Loucy (cell line): Measurements from ENCODE around the gene LUC7L3.

Experiments
- H2AFZ ChIP-seq: fragments of 200-600 bp; sonication (generic); 2 replicates; pipeline ENCODE4 v1.6.0; 2016; ENCODE audit warnings: antibody characterized with exemption, mild to moderate bottlenecking, low read length, moderate library complexity
- H3F3A ChIP-seq: fragments of 200-600 bp; 2 replicates; pipeline ENCODE4 v1.6.0; 2016; ENCODE audit warnings: antibody characterized with exemption, low read depth, mild to moderate bottlenecking
- H3K27me3 ChIP-seq: fragments of 200-600 bp; sonication (generic); 2 replicates; pipeline ENCODE4 v1.6.1; 2014; ENCODE audit warnings: low read length, mild to moderate bottlenecking; ENCODE audit not compliant: insufficient read depth, poor library complexity, severe bottlenecking
- H3K36me3 ChIP-seq: fragments of 200-600 bp; sonication (generic); 2 replicates; pipeline ENCODE4 v1.6.1; 2016; ENCODE audit warnings: low read length; ENCODE audit not compliant: insufficient read depth
- H3K4me1 ChIP-seq: fragments of 200-600 bp; sonication (generic); 2 replicates; pipeline ENCODE4 v1.5.1; 2014; ENCODE audit warnings: low read length, mild to moderate bottlenecking; ENCODE audit not compliant: insufficient read depth, poor library complexity, severe bottlenecking
- H3K4me2 ChIP-seq: fragments of 200-600 bp; sonication (generic); 2 replicates; pipeline ENCODE4 v1.6.0; 2014; ENCODE audit warnings: antibody characterized with exemption, low read length, low read depth, mild to moderate bottlenecking; ENCODE audit not compliant: poor library complexity, severe bottlenecking
- H3K4me3 ChIP-seq: fragments of 200-600 bp; sonication (generic); 2 replicates; pipeline ENCODE4 v1.5.1; 2014; ENCODE audit warnings: low read length, mild to moderate bottlenecking, mixed read lengths; ENCODE audit not compliant: poor library complexity, severe bottlenecking
- H3K79me2 ChIP-seq: fragments of 200-600 bp; sonication (generic); 2 replicates; pipeline ENCODE4 v1.6.1; 2014; ENCODE audit warnings: low read length; ENCODE audit not compliant: insufficient read depth
- H3K9ac ChIP-seq: fragments of 200-600 bp; sonication (generic); 2 replicates; pipeline ENCODE4 v1.6.0; 2014; ENCODE audit warnings: mild to moderate bottlenecking, low read depth, low read length, moderate library complexity; ENCODE audit not compliant: poor library complexity, severe bottlenecking
- H3K9me2 ChIP-seq: fragments of 200-600 bp; sonication (generic); replicated peaks from 2 replicates; pipeline ENCODE4 v1.6.1; 2016; ENCODE audit warnings: low read depth, low read length, mixed read lengths
- H3K9me3 ChIP-seq: fragments of 200-600 bp; sonication (generic); 2 replicates; pipeline ENCODE4 v1.6.1; 2014; ENCODE audit warnings: mild to moderate bottlenecking, antibody characterized with exemption, low read length, low read depth; ENCODE audit not compliant: insufficient read depth
- H4K20me1 ChIP-seq: fragments of 200-600 bp; sonication (generic); 2 replicates; pipeline ENCODE4 v1.6.0; 2014; ENCODE audit warnings: antibody characterized with exemption, low read length, mild to moderate bottlenecking; ENCODE audit not compliant: insufficient read depth, poor library complexity, severe bottlenecking
- CTCF ChIP-seq: fragments of 200-600 bp; sonication (generic); conservative IDR thresholded peaks from 2 replicates; pipeline ENCODE4 v1.5.1; 2014; ENCODE audit warnings: mild to moderate bottlenecking, antibody characterized with exemption, low read length
- EZH2phosphoT487 ChIP-seq: fragments of 200-600 bp; IDR thresholded peaks from 2 replicates; pipeline ENCODE4 v1.6.1; 2018; ENCODE audit warnings: antibody characterized with exemption, mild to moderate bottlenecking, moderate library complexity, borderline replicate concordance

Gene LUC7L3

GRCh38 chr17:50790618-50791017 is 71.2 kb downstream of the LUC7L3 start:
- Histone ChIP-seq H3K4me1 (no peaks in the 10 kb centered on the region), H3K79me2 (no peaks in the 10 kb centered on the region), H2AFZ (no peak overlapping the region)

DNA sequence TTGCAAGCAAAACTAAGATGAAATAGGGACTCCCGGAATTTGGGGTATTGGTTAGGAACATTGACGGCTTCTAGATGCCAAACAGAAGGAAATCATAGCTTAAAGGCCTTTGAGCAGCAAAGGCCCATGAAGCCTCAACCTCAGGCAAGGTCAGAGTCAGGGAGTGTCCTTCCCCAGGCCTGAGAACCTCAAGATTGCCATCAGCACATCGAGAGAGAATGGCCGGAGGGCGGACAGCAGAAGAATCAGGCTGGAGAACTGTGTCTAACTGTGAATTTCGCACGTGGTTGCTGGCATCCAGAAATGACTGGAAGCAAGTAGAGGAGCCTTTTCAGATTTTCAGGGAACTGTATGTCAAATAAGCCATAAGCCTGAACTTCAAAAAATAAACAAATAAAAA is 72.7 kb downstream of the LUC7L3 start:
- Histone ChIP-seq H3K4me2 (no peak overlapping the region), H3K27me3 (no peaks in the 10 kb centered on the region), H3K9me3 (no peaks in the 10 kb centered on the region), H4K20me1 (no peaks in the 10 kb centered on the region), H3K4me1 (no peaks in the 10 kb centered on the region), H3K36me3 (no peaks in the 10 kb centered on the region), H3F3A (no peaks in the 10 kb centered on the region), H3K4me3 (no peak overlapping the region), H3K9ac (no peak overlapping the region), H3K79me2 (no peaks in the 10 kb centered on the region), H2AFZ (no peak overlapping the region), H3K9me2 (no peaks in the 10 kb centered on the region)
- TF ChIP-seq EZH2phosphoT487 (no peak), CTCF (no peak)

More at GRCh38 chr17:50790618-50791017, 71.2 kb downstream of the LUC7L3 start:
- Histone ChIP-seq H3K9me3 (no peaks in the 10 kb centered on the region), H3K9ac (no peak overlapping the region), H3F3A (no peaks in the 10 kb centered on the region), H3K36me3 (no peaks in the 10 kb centered on the region), H3K9me2 (no peaks in the 10 kb centered on the region), H3K4me2 (no peak overlapping the region), H3K27me3 (no peaks in the 10 kb centered on the region), H4K20me1 (no peaks in the 10 kb centered on the region), H3K4me3 (no peak overlapping the region)
- TF ChIP-seq EZH2phosphoT487 (no peak), CTCF (no peak)

DNA sequence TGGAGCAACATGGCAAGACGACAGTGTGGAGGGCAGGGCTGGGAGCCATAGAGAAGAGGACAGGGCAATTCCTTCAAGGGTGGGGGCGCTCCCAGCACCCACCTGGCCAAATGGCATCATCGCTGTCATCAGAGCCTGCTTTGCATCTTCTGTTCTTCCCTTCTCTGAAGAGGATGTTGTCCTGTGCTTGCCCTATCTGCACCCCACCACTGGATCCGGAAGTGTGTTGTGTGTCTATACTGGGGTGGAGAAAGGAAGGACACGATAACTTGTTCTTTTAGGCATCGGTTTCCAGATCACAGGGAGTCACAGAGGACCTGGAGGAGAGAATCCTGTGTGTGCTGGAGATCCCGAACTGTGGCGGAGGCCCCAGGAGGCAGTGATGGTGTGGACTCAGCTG is 73.6 kb downstream of the LUC7L3 start:
- Histone ChIP-seq H3K4me3 (no peak overlapping the region), H3F3A (no peaks in the 10 kb centered on the region), H3K9me3 (no peaks in the 10 kb centered on the region), H3K36me3 (no peaks in the 10 kb centered on the region), H3K9me2 (no peaks in the 10 kb centered on the region), H3K4me1 (no peaks in the 10 kb centered on the region), H3K27me3 (no peaks in the 10 kb centered on the region), H4K20me1 (no peaks in the 10 kb centered on the region), H3K79me2 (no peaks in the 10 kb centered on the region), H3K9ac (no peak overlapping the region), H3K4me2 (no peak overlapping the region), H2AFZ (no peak overlapping the region)
- TF ChIP-seq CTCF (no peak), EZH2phosphoT487 (no peak)
